ENCODE measurements around the gene HLF. TPM values are rescaled to one million over a fixed set of nuclear protein-coding genes. Genes with fewer than 3 reads are reported as not detected.
A peak's percentile ranks its signal among the peaks of the same experiment; 100 is the strongest.

HLF gene
- total RNA-seq, 1 experiment from 2014 or later, result 0.13 TPM

DNA sequence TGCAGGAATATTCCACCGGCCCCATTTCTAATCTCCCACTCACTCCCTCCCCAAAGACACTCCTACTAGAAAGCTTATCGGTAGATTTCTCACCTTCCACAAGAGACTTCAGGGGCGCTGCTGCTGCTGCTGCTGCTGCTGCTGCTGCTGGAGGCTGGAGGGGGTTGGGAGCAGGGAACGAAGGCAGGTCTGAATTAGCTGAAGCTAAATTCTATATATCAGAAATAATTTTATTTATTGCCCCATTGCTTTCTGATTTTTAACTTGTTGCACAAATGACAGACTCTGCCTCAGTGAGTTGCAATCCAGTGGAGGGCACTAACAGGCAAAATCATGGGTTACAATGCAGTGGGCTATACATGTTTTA lies 25.8 kb upstream of the HLF start:
- TF ChIP-seq POLR2AphosphoS5 (IDR thresholded peaks at IDR 0.05; ENCODE audit: low read depth, low read length), result no peak
- TF ChIP-seq, protein P1, sequence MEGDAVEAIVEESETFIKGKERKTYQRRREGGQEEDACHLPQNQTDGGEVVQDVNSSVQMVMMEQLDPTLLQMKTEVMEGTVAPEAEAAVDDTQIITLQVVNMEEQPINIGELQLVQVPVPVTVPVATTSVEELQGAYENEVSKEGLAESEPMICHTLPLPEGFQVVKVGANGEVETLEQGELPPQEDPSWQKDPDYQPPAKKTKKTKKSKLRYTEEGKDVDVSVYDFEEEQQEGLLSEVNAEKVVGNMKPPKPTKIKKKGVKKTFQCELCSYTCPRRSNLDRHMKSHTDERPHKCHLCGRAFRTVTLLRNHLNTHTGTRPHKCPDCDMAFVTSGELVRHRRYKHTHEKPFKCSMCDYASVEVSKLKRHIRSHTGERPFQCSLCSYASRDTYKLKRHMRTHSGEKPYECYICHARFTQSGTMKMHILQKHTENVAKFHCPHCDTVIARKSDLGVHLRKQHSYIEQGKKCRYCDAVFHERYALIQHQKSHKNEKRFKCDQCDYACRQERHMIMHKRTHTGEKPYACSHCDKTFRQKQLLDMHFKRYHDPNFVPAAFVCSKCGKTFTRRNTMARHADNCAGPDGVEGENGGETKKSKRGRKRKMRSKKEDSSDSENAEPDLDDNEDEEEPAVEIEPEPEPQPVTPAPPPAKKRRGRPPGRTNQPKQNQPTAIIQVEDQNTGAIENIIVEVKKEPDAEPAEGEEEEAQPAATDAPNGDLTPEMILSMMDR (IDR thresholded peaks at IDR 0.05), result peak; percentile 9; the same call in 1 of the 2 replicates
- in situ Hi-C loops (cut with HindIII; ENCODE audit: low pct_unique_long_range_greater_than_20kb, low sequenced_read_pairs), result no loop called here
- no peaks in the 10 kb centered on the region for H3K9me3 ChIP-seq (ENCODE audit: control insufficient read depth, insufficient read depth, low read depth, low read length)

DNA sequence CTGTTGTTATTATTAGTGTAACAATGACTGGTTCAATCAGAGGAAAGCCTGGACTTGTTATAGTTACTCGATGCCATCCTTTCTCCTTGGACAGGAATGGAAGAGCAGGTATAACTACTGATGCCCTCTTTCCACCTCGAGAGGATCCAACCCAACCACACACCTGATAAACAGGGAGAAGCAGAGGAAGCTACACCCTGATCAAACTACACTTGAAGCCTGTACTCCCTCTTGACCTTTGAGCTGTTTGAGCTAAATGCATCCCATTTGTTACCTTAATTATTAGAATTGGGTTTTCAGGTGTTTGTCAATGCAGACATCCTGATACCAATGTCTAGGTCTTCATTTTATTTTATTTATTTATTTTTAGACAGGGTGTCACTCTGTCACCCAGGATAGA lies 23.7 kb upstream of the HLF start:
- no peak overlapping the region for H3K4me3 ChIP-seq (ENCODE audit: low read depth in 2 of 2, low read length in 2 of 2)
- ChIA-PET POLR2A (no interaction called here), CTCF (no interaction called here)
- H3K4me1 ChIP-seq (ENCODE audit: control insufficient read depth, insufficient read depth, low read length), result 0 out of 2 replicates have a peak, but pooled peaks cover 5% of the 10 kb centered on the region
- TF ChIP-seq TCF7L2 (IDR thresholded peaks at IDR 0.05; ENCODE audit: low read depth, low read length) (no peak), POLR2AphosphoS5 (IDR thresholded peaks at IDR 0.05; ENCODE audit: low read depth, low read length) (no peak)
- TF ChIP-seq, protein P1 (IDR thresholded peaks at IDR 0.05), result no peak
- BruUV-seq (replicated peaks), result no TSS peak
- intact Hi-C loops (cut with micrococcal nuclease; ENCODE audit: unreplicated experiment) (no loop called here), in situ Hi-C loops (cut with HindIII; ENCODE audit: low pct_unique_long_range_greater_than_20kb, low sequenced_read_pairs) (no loop called here)
- no peaks in the 10 kb centered on the region for H3K9me3 ChIP-seq (ENCODE audit: control insufficient read depth, insufficient read depth, low read depth, low read length)
- peaks cover 33% of the 10 kb centered on the region for H3K27me3 ChIP-seq (ENCODE audit: control insufficient read depth, insufficient read depth, low read length)
- ATAC-seq, result no peak
- no peaks in the 10 kb centered on the region for H3K36me3 ChIP-seq (ENCODE audit: control insufficient read depth, insufficient read depth, low read length)
- H3K27ac ChIP-seq (ENCODE audit: low read length), result no peak overlapping the region
- DNase-seq (ENCODE audit: low read depth, low spot score), result no peak

More for the DNA sequence above, 25.8 kb upstream of the HLF start:
- no peak for DNase-seq (ENCODE audit: low read depth, low spot score)
- ATAC-seq, result peak; percentile 43
- Histone ChIP-seq H3K27ac (ENCODE audit: low read length) (no peak overlapping the region; the same call in 1 of the 2 replicates), H3K4me3 (ENCODE audit: low read depth in 2 of 2, low read length in 2 of 2) (peak overlapping the region; percentile 59 to 77), H3K4me1 (ENCODE audit: control insufficient read depth, insufficient read depth, low read length) (0 out of 2 replicates have a peak, but pooled peaks cover 5% of the 10 kb centered on the region), H3K36me3 (ENCODE audit: control insufficient read depth, insufficient read depth, low read length) (no peaks in the 10 kb centered on the region), H3K27me3 (ENCODE audit: control insufficient read depth, insufficient read depth, low read length) (peaks cover 15% of the 10 kb centered on the region)
- ChIA-PET POLR2A (no interaction called here), CTCF (no interaction called here)
- intact Hi-C loops (cut with micrococcal nuclease; ENCODE audit: unreplicated experiment), result loop anchor here (1.0 kb wide), 1 partner anchor 25 kb away; the partner anchor contains the start of gene HLF
- no TSS peak for BruUV-seq (replicated peaks)

DNA sequence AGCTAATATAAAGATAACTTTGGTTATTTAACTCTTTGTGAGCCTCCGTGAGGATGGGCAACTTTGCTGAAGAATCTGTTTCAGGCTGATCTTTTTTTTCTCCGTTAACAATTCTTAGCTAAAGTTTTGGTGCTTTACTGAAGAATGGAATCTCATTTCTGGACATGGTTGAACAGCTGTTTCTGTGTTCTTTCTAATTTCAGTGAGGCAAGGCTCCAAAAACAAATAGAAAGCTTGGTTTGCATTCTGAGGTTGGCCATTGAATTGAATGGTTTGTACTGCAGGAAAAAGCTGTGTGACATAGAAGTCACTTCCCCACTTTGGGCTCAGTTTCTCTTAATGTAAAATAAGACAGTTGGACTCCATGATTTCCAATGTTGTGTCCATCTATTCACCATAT lies 22.3 kb upstream of the HLF start:
- CTCF ChIA-PET, result no interaction called here
- no peak for DNase-seq (ENCODE audit: low read depth, low spot score)

More for the DNA sequence above, 22.3 kb upstream of the HLF start:
- H3K27me3 ChIP-seq (ENCODE audit: control insufficient read depth, insufficient read depth, low read length), result peaks cover 44% of the 10 kb centered on the region
- in situ Hi-C loops (cut with HindIII; ENCODE audit: low pct_unique_long_range_greater_than_20kb, low sequenced_read_pairs) (no loop called here), intact Hi-C loops (cut with micrococcal nuclease; ENCODE audit: unreplicated experiment) (no loop called here)
- BruUV-seq (replicated peaks), result no TSS peak
- 0 out of 2 replicates have a peak, but pooled peaks cover 5% of the 10 kb centered on the region for H3K4me1 ChIP-seq (ENCODE audit: control insufficient read depth, insufficient read depth, low read length)
- POLR2A ChIA-PET, result interaction anchor here (0.7 kb wide), 1 partner anchor 370 kb away, joined by 3 read pairs; no protein-coding TSS in a partner anchor
- H3K4me3 ChIP-seq (ENCODE audit: low read depth in 2 of 2, low read length in 2 of 2), result no peak overlapping the region
- no peaks in the 10 kb centered on the region for H3K9me3 ChIP-seq (ENCODE audit: control insufficient read depth, insufficient read depth, low read depth, low read length)
- TF ChIP-seq POLR2AphosphoS5 (IDR thresholded peaks at IDR 0.05; ENCODE audit: low read depth, low read length), result no peak
- no peak for TF ChIP-seq SIN3A (IDR thresholded peaks at IDR 0.05; ENCODE audit: borderline replicate concordance, insufficient read depth, low read depth, low read length)
- TF ChIP-seq, protein P2, sequence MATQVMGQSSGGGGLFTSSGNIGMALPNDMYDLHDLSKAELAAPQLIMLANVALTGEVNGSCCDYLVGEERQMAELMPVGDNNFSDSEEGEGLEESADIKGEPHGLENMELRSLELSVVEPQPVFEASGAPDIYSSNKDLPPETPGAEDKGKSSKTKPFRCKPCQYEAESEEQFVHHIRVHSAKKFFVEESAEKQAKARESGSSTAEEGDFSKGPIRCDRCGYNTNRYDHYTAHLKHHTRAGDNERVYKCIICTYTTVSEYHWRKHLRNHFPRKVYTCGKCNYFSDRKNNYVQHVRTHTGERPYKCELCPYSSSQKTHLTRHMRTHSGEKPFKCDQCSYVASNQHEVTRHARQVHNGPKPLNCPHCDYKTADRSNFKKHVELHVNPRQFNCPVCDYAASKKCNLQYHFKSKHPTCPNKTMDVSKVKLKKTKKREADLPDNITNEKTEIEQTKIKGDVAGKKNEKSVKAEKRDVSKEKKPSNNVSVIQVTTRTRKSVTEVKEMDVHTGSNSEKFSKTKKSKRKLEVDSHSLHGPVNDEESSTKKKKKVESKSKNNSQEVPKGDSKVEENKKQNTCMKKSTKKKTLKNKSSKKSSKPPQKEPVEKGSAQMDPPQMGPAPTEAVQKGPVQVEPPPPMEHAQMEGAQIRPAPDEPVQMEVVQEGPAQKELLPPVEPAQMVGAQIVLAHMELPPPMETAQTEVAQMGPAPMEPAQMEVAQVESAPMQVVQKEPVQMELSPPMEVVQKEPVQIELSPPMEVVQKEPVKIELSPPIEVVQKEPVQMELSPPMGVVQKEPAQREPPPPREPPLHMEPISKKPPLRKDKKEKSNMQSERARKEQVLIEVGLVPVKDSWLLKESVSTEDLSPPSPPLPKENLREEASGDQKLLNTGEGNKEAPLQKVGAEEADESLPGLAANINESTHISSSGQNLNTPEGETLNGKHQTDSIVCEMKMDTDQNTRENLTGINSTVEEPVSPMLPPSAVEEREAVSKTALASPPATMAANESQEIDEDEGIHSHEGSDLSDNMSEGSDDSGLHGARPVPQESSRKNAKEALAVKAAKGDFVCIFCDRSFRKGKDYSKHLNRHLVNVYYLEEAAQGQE (IDR thresholded peaks at IDR 0.05; ENCODE audit: insufficient read depth in 1 of 2, low read depth in 2 of 2, low read length in 1 of 2), result no peak
- TF ChIP-seq, protein P1 (IDR thresholded peaks at IDR 0.05), result no peak
- no peak for TF ChIP-seq TCF7L2 (IDR thresholded peaks at IDR 0.05; ENCODE audit: low read depth, low read length)
- H3K27ac ChIP-seq (ENCODE audit: low read length), result no peak overlapping the region
- no peak for ATAC-seq
- H3K36me3 ChIP-seq (ENCODE audit: control insufficient read depth, insufficient read depth, low read length), result no peaks in the 10 kb centered on the region

Data from Panc1 (cell line).